A549 treated with DMSO at 1 μM for 4 hours (cell line): ENCODE measurements around the gene FREM1. TPM values are rescaled to one million over a fixed set of nuclear protein-coding genes. Genes with fewer than 3 reads are reported as not detected.

Source experiments
- total RNA-seq: library from RNA; stranded (reverse); fragments of 200-300 nt; extraction: Qiagen RNA extraction; gene quantifications from 5 replicates; pipeline ENCODE4 v1.2.3, GENCODE V29; 2022; ENCODE audit warnings: low read depth

Gene FREM1, protein sequence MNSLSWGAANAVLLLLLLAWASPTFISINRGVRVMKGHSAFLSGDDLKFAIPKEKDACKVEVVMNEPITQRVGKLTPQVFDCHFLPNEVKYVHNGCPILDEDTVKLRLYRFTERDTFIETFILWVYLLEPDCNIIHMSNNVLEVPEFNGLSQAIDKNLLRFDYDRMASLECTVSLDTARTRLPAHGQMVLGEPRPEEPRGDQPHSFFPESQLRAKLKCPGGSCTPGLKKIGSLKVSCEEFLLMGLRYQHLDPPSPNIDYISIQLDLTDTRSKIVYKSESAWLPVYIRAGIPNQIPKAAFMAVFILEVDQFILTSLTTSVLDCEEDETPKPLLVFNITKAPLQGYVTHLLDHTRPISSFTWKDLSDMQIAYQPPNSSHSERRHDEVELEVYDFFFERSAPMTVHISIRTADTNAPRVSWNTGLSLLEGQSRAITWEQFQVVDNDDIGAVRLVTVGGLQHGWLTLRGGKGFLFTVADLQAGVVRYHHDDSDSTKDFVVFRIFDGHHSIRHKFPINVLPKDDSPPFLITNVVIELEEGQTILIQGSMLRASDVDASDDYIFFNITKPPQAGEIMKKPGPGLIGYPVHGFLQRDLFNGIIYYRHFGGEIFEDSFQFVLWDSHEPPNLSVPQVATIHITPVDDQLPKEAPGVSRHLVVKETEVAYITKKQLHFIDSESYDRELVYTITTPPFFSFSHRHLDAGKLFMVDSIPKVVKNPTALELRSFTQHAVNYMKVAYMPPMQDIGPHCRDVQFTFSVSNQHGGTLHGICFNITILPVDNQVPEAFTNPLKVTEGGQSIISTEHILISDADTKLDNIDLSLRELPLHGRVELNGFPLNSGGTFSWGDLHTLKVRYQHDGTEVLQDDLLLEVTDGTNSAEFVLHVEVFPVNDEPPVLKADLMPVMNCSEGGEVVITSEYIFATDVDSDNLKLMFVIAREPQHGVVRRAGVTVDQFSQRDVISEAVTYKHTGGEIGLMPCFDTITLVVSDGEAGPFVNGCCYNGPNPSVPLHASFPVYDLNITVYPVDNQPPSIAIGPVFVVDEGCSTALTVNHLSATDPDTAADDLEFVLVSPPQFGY (N-terminal part only)
- not detected in 5 replicates for total RNA-seq

DNA sequence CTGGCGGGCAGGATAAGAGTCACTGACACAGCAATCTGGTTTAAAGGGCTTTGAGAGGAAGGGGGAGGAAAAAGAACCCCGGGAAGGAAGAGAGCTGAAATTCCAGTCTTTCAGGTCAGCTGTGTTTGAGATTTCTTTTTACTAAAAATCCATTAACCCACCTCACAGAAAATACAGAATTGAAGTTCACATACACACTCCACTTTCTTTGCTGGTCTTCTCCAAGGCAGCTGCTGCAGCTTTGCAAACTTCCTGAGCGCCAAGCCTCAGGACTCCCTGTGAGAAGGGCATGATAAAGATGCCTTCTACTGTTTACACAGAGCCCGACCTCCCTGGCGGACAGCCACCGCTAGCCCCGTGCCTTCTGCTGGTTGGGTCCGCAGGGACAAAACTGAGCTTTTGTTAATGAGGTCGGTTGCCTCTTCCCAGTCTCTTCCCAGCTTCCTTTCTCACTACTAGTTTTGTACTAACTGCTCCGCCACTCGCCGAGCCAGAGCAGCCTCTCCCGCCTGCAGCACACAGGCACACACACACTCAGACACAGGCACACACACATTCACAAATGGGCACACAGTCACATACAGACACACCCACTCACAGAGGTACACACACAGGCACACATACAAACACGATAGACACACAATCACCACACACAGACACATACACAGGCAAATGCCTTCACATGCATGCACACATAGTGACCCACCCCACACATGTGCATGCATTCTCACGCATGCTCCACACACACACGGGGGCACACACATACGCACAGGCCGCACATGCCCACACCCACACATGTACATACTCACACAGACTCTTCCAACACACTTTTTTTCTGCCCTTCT, at the start of gene FREM1:
Gene FREM1 (minus strand): TSS at position 468 of the 845 bp plus-strand sequence. CDS start 41,451 bp downstream, outside the sequence.

DNA sequence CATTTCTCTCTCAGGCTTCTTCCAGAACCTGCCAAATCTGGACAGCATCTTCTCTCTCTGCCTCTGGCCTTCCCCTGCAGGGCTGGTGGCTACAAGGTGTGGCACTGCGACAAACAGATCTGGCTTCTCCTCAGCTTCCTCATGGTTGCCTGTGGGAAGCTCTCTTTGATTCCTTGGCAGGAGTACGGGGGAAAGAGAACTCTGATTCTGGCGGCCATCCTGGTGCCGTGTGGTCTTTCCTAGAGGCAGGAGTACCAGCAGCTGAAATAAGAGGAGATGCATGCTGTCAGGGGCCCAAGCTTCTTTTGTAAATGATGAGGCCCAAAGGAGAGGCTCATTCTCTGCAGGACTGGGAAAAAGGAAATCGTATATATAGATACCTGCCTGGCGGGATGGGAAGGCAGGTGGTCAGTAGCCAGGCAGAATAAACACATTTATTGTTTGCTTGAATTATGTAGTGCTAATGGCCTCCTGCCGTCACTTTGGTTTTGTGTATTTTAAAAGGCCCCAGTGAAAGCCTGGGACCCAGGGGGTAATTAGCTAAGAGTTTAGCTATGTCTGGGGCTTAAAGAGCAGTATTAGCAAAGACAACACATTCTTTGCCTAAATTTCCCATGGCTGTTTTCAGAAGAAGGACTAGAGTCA, 187.7 kb downstream of the FREM1 start, which contains the start of gene CER1:
Gene CER1 (minus strand): TSS at position 343 of the 645 bp plus-strand sequence. CDS start 61 bp downstream, at position 282.

DNA sequence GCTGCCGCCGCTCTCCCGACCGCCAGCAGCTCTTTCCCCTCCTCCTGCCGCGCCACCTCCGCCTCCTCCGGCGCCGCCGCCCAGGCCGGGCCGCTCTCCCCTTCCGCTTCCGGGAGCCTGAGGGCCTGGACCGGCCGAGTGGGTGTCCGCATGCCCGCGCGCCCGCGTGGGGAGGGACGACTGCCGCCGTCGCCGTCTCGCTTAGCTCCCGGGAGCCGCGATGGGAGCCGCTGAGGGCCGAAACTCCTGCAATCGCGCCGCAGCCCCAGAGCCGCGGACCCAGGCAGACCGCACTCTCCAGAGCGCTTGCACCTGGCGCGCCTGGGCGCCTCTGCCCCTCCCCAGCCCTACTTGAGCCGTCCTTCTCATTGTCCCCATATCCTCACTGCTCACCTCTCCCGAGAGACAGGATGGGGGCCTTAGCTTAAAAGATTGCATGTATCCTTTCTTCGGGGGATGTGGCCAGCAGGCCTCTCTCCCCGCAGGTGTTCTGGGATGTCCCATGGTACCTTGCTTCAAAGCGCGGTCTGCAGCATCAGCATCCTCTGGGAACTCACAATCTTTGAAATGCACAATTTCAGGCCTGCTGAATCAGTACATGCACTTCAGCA, 216.9 kb downstream of the FREM1 start, which contains the start of gene ZDHHC21:
Gene ZDHHC21 (minus strand): TSS at position 182 of the 611 bp plus-strand sequence. CDS start 19,092 bp downstream, outside the sequence.

Other genes with a start within 250 kb of the FREM1 start
- 2.0 to 4.8 TPM (median 3.3 TPM) in 5 replicates for gene ZDHHC21, start 217.0 kb downstream of the FREM1 start, total RNA-seq
- not detected in 5 replicates for gene CER1, start 187.7 kb downstream of the FREM1 start, total RNA-seq